Umbilical cord (tissue), 2 donors: ENCODE results near the gene RGS6. TPM values are rescaled to one million over a fixed set of nuclear protein-coding genes. Genes with fewer than 3 reads are reported as not detected.
"Not testable (repeated sequence)": the region's sequence is repeated elsewhere in the genome, so short reads cannot be mapped to it uniquely, and the experiment has no call there.

Source experiments
- DNase-seq: peaks from one replicate; pipeline ENCODE4 v3.0.0-alpha.2; 2015; ENCODE audit warnings: low spot score
- total RNA-seq: library from RNA; depleted of rRNA; stranded (reverse); fragments of >200 nt; gene quantifications from one replicate; pipeline ENCODE4 v1.2.3, GENCODE V29; 2014; ENCODE audit warnings: low replicate concordance; ENCODE audit not compliant: insufficient read depth

RGS6 gene
- 4.3 TPM for total RNA-seq

GRCh38 chr14:71932229-71932981 is at the start of gene RGS6:
Gene RGS6, plus strand, starts transcription at chr14:71932429.
- peak; percentile 22 for DNase-seq

GRCh38 chr14:71883094-71883493 is 49.1 kb upstream of the RGS6 start:
- DNase-seq, result no peak

- DNase-seq, result peak; percentile 11
Observed at GRCh38 chr14:71885301-71885700, 46.9 kb upstream of the RGS6 start.

- not testable (repeated sequence) for DNase-seq
Observed at GRCh38 chr14:71887802-71888201, 44.4 kb upstream of the RGS6 start.

- DNase-seq, result no peak
Observed at GRCh38 chr14:71890541-71890940, 41.7 kb upstream of the RGS6 start.

- no peak for DNase-seq
Observed at GRCh38 chr14:71891185-71891584, 41.0 kb upstream of the RGS6 start.

- DNase-seq, result no peak
Observed at GRCh38 chr14:71891970-71892369, 40.3 kb upstream of the RGS6 start.

- no peak for DNase-seq
Observed at GRCh38 chr14:71905031-71905430, 27.2 kb upstream of the RGS6 start.

GRCh38 chr14:71905860-71906259 is 26.4 kb upstream of the RGS6 start:
- peak; percentile 35 for DNase-seq

GRCh38 chr14:71907793-71908515 is 24.3 kb upstream of the RGS6 start:
- DNase-seq, result no peak

- DNase-seq, result no peak
Observed at GRCh38 chr14:71911669-71912068, 20.6 kb upstream of the RGS6 start.

GRCh38 chr14:71913342-71913741 is 18.9 kb upstream of the RGS6 start:
- no peak for DNase-seq

- DNase-seq, result no peak
Observed at GRCh38 chr14:71918955-71919354, 13.3 kb upstream of the RGS6 start.

GRCh38 chr14:71923513-71923912 is 8.7 kb upstream of the RGS6 start:
- DNase-seq, result no peak

- DNase-seq, result peak; percentile 8
Observed at GRCh38 chr14:71931492-71932228, 569 bp upstream of the RGS6 start.

GRCh38 chr14:71933001-71933587 is 865 bp downstream of the RGS6 start:
- DNase-seq, result no peak

- not testable (repeated sequence) for DNase-seq
Observed at GRCh38 chr14:71938273-71938672, 6.0 kb downstream of the RGS6 start.

- DNase-seq, result not testable (repeated sequence)
Observed at GRCh38 chr14:71939344-71939743, 7.1 kb downstream of the RGS6 start.

GRCh38 chr14:71940500-71940899 is 8.3 kb downstream of the RGS6 start:
- not testable (repeated sequence) for DNase-seq

- DNase-seq, result not testable (repeated sequence)
Observed at GRCh38 chr14:71941616-71942015, 9.4 kb downstream of the RGS6 start.

GRCh38 chr14:71942904-71943694 is 10.9 kb downstream of the RGS6 start:
- DNase-seq, result no peak
